CD1c-positive myeloid dendritic cell (primary cell): ENCODE measurements around the gene KCND3.

Source experiments
- DNase-seq: peaks from one replicate; pipeline ENCODE4 v3.0.0-alpha.2; 2016; ENCODE audit errors: extremely low spot score

KCND3 gene

DNA sequence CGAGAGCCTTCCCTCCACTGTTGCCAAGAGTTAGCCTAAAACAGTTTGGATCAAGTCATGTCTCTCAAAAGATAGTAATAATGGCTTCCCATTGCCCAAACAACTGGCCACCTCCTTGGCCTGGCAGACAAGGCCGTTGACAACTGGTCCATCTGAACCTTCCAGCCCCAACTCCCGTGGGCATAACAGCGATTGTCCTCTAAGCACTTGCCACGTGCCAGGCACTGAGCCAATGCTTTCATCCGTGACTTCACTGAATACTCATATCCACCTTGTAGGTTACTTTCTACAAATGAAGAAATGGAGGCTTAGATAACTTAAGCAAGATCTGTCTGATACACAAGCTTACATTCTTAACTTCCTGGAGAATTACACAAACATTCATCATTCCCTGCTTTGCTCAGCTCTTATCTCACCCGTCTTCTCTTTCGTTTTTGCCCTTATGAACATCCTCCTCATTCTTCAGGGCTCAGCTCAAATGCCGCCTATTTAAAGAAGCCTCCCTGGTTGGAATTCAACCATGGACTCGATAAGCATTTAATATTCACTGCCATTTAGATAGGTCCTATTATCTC, 106.4 kb downstream of the KCND3 start:
- DNase-seq = no peak

DNA sequence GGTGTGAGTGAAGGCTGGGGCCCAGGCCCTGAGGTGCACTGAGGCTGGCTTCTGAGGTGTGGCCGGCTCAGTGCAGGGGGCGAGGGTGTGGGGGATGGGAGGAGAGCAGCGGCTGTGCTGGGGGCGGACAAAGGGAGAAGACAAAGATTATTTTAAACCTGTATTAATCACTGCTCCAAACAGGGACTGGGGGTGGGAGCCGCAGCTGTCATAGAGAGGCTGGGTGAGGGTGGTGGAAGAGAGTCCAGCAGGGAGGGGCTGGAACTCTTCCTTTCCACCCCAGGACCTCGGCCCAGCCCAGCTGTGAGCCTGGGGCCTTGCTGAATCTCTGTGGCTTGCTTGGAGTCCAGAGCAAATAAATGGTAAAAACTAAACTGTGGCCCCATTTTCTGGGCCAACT, 106.9 kb downstream of the KCND3 start:
- no peak for DNase-seq

DNA sequence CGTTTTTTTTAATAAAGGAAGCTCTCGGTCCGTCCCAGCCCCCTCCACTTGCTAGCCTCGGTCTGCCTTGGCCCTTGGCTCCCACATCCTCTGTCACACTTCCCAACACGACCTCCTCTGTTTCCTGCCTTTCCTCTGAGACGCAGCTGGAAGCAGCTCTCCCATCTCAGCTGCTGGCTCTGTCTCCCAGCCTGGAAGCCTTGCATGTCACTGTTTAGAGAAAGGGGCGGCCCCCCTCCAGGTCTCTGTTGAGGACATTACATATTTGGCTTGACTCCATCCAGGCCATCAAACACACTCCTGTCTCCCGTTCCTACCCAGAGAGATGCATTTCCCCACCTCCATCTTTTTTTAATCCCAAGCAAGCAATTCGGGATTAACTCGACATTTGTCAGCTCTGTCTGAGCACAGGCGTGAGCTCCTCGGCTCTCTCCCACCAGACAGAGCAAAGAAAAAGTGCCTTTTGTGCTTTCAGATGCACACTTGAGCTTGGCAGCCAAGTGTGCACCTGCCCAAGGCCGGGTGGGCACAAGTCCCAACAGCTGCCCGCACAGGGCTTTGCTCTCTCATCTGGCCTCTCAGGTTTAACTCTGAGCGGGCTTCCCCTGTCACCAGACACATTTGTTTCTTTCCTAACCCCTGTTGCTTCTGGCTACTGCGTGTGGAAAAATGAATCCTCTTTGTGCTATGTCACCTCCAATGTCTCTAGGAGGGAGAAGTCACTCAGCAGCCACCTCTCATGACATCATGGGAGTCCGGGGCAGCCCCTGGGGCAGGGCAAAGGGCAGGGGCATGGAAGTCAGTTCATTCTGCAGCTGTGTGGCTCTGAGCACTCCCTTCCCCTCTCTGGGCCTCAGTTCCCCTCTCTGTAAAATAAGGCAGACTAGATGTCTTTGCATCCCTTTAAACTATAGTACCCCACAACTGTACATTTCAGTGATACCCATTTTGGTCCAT, 108.3 kb downstream of the KCND3 start:
- no peak for DNase-seq

DNA sequence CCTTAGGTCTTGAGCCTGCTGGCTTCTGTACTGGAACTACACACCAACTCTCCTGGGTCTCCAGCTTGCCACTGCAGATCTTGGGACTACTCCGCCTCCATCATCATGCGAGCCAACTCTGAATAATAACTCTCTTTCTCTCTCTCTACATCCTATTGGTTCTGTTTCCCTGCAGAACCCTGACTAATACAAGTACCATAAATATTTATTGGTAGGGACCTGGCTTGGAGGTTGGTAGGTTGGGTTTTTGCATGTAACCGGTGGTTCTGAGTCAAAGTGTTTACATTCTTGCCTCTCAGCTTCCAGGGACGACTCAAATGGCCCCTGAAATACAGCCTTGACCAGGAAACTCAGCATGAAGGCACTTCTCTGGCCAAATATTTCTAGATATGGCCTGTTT, 110.4 kb downstream of the KCND3 start:
- no peak for DNase-seq

DNA sequence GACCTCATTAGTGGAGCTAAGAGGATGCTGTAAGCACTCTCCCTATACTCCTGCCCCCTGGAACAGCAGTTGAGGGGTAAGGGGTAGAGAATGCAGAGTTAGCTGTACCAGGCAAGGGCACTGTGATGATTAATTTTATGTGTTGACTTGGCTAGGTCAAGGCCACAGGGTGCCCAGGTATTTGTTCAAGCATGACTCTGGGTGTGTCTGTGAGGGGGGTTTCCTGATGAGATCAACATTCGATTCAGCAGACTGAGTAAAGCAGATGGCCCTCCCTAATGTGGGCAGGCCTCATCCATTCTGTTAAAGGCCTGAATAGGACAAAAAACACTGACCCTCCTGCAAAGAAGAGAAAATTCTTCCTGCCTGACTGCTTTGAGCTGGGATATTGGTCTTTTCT, 110.8 kb downstream of the KCND3 start:
- DNase-seq = no peak

DNA sequence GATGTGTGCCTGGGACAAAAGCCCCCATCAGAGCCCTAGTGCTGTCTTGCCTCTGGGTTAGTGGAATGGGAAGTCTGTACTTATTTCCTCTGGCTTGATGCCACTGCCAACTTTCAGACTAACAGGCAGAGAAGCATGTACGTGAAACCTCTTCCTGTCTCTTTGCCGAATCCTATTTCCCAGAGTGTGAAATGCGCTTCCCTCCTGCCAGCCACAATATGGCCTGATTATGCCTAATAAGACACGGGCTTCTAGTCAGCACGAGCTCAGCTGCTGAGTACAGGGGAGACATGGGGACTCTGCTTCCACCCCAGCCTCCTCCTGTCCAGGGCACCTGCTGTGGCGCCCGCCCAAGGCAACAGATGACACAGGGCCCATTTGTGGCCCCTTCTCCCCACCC, 111.4 kb downstream of the KCND3 start:
- DNase-seq = no peak

DNA sequence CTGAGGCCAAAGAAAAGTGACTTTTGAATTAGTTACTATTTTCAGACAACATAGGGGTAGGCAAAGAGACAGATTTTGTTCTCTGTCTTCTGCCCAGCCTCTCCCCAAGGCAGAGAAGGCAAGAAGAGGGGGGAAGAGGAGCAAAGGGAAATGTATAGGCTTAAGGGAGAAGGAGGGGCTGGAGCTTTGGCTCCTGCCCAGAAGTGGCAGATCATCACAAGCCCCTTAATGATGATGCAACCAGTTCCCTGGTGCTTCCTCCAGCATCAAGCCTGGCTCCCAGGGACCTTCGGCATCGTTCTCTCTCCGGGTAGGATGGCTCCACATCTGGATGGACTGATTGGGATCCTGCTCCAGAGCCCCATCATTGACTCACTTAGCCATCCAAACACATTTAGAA, 112.8 kb downstream of the KCND3 start:
- no peak for DNase-seq

DNA sequence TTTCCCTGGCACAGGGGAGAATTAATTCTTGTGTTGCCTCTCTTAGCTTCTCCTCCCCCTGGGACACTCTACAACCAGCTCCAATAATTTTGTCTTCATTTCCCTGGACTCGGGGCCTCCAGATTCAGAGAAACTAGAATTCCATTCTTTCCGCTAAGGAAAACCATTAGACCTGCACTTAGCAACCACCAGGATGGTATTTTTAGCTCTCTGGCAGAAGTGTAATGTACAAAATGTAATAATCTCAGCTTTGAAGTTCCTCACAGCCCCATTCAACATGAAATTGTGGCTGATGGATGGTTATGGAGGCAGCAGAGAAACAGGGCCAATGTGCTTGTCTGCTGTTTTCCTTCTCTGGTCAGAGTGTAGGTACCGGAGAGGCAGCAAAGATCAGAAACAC, 113.8 kb downstream of the KCND3 start:
- DNase-seq = no peak

DNA sequence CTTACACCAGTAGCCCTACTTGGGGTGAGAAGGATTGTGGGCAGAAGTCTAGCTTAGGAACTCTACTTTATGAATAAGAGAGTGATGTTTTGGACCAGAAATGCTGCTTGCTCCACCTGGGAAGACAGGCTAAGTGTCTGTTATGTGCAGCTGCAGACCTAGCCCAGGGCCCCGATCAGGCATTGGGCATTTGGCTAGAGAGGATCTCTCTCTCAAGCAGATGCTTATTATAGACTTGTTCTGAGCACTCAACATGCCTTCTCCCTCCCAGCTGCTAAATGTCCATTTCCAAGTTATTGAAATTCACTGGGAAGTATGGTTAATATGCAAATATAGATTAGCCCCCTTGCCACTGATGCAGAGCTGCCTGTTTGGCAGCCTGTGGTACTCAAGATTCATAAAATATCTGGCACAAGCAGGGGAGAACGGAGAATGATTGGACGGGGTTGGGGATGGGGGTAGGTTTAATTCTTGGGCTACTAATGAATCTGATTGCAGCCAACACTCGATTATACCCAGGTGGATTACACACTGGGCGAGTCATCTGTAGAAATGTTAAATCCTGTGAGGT, 115.9 kb downstream of the KCND3 start:
- DNase-seq = no peak

DNA sequence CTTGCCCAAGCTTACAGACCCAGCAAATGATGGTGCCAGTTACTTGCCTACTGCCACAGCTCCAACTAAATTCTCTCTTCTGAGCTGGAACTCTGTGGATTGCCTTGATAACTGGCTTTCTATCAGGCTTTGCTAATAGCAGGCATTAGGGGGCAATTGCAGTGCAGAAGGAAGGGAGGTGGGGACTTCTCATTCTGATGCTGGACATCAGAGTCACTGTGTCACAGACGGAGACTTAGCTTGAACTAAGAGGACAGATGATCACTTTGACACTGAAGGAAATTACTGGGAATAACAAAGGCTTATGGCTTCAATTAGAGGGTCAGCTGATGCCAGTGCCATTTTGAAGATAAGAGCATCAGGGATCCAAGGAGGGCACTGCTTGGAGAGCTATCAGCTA, 119.3 kb downstream of the KCND3 start:
- DNase-seq = no peak

DNA sequence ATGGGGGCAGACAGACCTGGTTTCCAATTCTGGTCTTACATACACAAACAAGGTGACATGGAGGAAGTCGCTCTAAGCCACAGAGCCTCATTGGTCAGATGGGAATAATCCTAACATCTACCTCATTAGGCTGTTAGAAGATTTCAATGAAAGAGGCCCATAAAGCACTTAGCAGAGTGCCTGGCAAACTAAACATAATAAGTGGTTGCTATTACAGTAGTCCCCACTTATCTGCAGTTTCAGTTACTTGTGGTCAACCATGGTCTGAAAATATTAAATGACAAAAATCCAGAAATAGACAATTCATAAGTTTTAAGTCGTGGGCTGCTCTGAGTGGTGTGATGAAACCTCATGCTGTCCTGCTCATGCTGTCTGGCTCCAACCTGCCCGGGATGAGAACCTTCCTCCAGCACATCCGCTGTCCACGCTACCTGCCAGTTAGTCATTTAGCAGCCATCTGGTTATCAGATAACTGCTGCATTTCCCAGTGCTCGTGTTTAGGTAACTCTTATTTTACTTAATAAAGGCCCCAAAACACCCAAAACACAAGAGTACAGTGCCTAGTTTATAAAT, 121.5 kb downstream of the KCND3 start:
- DNase-seq = no peak

DNA sequence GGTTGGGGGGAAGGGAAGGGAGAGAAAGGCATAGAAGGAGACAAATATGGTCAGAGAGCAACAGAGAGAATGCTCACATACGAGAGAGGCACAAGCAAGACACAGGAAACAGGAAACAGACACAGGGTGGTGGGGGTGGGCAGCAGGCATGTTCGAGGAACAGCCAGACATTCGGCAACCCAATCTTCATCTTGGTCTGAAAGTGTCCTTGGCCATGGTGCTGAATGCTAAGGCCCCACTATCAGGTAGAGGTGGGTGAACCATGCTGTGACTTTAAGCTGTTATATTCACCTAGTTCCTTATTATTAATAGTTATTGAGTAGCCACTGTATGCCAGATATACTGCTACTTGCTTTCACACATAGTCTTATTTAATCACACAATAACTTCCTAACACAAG, 124.6 kb downstream of the KCND3 start:
- DNase-seq = no peak

DNA sequence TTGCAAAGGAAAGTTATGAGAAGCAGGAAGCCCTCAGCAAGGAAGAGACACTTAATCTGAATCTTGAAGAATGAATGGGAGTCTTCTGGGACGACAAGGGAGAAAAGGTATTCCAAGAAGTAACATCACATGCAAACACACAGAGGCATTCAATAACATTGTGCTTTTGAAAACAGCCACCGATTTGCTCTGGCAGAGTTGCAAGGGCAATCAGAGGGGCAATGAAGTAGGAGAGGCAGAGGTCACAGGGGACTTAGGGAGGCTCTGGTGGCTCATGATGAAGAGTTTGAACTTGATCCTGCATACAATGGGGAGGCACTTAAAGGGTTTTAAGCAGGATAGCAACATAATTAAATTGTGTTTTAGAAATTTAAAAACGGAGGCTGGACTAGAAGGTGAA, 126.1 kb downstream of the KCND3 start:
- no peak for DNase-seq

DNA sequence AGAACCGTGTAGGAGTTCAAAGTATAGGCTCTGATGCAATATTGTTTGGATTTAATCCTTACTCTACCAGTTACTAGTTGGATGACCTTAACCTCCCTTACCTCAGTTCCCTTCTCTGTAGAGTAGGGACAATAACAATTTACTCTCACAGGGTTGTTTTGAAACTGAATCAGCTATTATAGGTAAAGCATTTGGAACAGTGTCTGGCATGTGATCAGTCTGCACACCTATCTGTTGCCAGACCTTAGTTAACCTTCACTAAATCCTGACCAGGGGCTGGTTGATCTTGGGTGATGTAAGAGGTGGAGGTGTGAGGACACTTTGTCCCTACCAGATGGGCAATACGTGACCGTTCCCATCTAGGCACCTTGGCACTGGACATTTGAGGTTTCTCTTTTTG, 126.9 kb downstream of the KCND3 start:
- no peak for DNase-seq

DNA sequence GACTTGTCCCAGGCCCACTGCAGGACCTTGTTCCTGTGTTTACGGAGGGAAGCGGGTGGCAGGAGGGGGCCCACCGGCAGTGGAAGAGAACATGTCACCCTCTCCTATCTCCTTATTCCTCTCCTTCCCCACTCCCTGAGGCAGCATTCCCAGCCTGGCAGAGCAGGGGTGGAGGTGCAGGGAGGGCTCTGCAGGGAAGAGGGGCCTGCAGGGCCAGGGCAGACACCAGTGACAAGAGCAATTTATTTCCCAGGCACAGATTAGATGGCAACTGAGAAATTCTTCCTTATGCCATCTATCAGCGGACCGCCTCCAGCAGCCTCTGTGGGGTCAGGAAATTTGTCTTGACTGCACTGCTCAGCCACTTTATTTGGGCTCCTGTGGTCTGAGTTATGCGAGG, 127.9 kb downstream of the KCND3 start:
- DNase-seq = no peak

DNA sequence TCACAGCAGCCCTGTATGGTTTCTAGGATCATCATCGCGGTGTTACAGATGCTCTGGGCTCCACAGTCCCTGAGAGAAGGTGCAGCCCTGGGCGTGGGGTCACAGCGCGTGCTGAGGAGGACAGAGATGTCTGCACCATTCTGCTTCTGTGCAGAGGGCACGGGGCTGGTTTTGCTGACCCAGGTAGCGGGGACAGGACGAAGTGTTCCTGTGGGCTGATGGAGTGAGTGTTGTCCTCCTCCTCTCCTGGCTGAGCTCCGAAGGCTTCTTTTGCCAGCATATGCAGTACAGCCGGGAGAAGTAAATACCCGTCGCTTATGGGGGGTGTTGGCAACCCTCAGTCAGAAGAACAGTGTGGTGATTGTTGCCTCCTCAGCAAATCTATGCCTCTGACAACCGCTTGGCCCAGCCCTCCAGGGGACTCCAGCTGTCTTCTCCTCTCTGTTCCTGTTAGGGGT, 132.2 kb downstream of the KCND3 start:
- DNase-seq = no peak

DNA sequence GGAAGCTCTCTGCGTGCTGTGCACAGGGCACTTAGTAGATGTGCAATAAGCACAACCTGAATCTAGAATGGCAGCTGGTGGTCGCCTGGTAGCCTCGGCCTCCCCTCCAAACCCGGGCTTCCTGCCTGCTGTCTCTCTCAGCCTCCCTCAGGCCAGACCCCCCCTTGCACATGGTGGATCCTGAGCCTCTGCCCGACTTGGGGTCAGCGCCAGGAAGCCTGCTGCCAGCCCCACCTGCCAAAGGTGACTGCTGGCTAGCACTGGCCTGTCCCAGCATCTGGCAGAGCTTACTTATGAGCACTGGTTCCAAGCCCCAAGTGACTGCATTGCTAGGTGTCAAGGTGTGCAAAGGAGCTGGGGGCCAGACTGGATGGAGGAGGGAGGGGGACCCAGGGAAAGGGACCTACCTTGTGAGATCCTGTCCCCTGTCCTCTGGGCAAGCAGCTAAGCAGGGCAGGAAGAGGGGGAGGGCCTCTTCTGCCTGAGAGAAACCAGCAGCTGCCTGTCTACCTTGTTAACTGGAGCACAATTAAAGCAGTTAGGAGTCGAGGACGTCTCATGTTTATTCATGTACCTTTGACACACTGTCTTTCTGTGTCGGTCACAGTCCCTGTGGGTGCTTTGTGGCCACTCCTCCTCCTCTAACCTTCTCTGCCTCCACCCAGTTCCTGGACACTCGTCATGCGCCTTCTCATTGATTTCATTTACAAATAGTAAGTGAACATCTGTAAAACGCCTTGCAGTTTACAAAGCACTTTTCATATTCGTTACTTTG, 132.9 kb downstream of the KCND3 start:
- no peak for DNase-seq

DNA sequence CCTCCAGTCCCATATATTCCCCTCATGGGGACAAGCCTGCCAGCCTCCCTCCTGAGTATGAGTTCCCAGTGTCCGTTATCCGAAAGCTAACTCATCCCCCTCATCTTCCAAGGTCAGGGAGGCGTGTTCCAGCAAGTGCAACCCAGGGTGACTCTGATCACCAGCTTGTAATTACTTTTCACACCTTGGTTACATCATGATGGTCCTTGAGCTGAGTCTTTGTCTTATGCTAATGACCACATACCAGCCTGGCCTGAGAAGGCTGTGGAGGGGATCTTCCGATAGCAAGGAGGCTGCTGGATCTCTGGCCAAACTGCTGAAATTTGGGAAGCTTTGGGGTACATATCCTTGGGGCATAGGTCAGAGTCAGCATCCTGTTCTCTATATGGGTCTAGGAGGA, 134.2 kb downstream of the KCND3 start:
- DNase-seq = no peak

DNA sequence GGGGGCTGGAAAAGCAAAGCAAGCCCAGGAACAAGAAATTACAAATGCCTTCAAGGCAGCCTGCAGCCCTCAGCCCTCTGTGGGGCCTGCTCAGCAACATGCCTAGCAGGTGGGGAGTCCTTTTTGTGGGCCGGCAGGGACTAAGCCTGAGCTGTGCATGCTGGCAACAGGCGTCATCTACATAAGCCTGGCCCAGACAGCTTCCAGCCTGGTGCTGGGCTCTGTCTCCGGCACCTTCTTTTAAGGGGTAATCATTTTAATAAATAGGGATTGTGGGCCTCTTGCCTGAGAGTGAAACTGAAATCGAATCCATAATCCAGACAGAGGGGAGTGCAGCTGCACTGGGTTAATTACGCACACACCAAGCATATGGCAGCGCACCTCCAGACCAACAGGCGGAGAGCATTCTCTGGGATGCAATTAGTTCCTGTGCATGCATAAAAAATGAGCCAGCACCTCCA, 137.2 kb downstream of the KCND3 start:
- DNase-seq = no peak

DNA sequence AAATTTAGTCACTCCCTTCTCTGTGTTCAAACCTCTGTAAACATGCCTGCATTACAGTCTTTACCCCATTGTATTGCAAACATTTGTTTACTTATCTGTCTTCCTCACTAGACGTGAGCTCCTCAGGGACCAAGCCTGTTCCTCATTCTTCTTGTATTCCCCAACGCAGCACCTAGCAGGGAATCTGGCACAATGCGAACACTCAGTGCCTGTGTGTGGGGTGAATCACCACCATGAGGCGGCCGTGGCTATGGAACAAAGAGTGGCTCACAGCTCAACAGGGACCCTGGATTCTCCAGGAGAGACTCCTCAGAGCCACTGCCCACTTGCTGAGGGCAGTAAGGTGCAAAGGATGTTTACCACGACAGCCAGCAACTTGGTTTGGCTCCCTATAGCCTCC, 137.9 kb downstream of the KCND3 start:
- DNase-seq = no peak

DNA sequence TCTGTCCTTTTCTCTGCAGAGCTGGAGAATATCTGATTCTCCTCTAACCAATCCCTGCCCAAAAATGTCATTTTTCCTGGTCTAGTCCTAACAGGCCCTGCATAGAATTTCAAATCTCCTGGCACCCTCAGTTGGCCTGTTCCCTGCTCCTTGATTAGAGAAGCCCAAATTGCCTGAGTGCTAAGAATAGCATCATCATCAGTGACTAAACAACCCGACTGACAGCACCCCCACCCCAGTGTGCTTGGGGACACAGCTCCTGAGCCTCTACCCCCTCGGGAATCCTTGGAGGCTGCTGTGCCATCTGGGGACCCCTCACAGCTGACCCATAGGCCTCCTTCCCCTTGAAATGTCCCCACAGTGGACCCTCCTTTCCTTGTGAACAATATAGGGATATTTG, 139.4 kb downstream of the KCND3 start:
- no peak for DNase-seq
